GM19455 (cell line): ENCODE measurements around the gene EZH2.

Experiments
- ATAC-seq: cut with Tn5 transposase; IDR thresholded peaks from one replicate; pipeline ENCODE4 v1.9.1; 2021; ENCODE audit not compliant: unreplicated experiment

Gene EZH2

GRCh38 chr7:148809856-148810255 lies 74.2 kb downstream of the EZH2 start:
- no peak for ATAC-seq

GRCh38 chr7:148807436-148807835 lies 76.7 kb downstream of the EZH2 start:
- no peak for ATAC-seq

- ATAC-seq = no peak
These were observed 77.9 kb downstream of the EZH2 start for GRCh38 chr7:148806187-148806586.

GRCh38 chr7:148804343-148805235 lies 79.5 kb downstream of the EZH2 start:
- ATAC-seq = no peak

DNA sequence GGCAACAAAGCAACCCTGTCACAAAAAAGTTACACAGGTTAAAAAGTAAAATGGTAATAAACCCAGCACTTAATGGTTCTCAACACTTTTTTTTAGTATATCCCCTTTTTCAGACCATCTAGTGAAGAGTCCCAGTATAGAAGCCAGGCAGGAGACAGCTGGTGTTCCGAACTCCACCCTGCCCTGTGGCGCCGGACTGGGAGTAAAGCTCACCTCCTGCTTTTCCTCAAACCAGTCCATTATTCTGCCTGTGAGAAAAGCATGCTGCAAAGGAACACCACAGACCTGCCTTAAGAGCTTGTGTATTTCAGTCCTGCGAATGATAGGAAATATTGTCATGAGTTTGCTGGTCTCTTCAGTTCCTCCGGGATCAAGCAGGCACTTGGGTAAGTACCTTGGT lies 81.0 kb downstream of the EZH2 start:
- ATAC-seq = no peak

GRCh38 chr7:148802101-148802493 lies 82.0 kb downstream of the EZH2 start:
- no peak for ATAC-seq

- ATAC-seq = no peak
These were observed 83.4 kb downstream of the EZH2 start for GRCh38 chr7:148800677-148801076.

- ATAC-seq = no peak
These were observed 84.1 kb downstream of the EZH2 start for GRCh38 chr7:148799893-148800555.

DNA sequence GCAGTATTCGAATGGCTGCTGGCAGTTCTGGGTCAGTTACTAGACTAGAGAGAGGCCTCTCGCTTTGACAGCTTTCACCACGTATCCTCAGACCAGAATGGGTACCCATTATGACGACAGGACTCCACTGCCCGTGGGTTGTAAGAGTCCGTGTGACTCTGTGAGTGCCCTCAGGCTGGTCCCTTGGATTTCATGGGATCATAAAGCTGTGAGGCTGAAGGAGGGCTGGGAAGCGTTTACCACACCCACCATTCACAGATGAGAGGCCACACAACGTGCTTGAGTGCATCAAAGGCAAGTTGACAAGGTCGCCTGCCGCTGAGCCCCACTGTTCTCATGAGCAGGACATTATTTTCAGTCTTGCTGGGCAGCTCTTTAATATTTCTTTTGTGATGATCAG lies 87.2 kb downstream of the EZH2 start:
- no peak for ATAC-seq

- no peak for ATAC-seq
These were observed 89.6 kb downstream of the EZH2 start for GRCh38 chr7:148794476-148794875.

DNA sequence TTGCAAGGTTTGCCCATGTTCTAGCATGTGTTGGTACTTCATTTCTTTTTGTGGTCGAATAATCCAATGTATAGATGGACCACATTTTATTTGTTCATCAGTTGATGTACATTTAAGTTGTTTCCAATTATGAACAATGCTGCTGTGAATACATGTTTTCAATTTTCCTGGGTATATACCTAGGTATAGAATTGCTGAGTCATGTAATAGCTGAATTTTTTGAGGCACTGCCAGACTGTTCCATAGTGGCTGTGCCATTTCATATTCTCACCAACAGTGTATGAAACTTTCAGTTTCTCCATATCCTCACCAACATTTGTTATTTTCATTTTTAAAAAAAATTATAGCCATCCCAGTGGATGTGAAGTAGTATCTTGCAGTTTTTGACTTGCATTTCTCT lies 90.5 kb downstream of the EZH2 start:
- no peak for ATAC-seq

- ATAC-seq = no peak
These were observed 92.5 kb downstream of the EZH2 start for GRCh38 chr7:148791546-148791945.

DNA sequence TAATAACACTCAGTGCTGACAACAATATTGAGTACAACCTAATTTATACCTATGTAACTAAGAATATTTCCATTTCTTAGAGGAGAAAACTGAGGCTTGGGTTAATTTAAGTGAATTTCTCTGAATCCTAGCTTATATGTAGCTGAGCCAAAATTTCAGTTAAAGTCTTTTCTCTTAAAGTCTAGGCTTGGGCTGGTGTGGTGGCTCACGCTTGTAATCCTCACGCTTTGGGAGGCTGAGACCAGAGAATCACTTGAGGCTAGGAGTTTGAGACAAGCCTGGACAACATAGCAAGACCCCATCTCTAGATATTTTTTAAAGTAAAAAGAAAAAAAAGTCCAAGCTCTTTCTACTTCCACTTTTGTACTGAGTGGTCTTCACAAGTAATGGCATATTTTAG lies 93.2 kb downstream of the EZH2 start:
- no peak for ATAC-seq

GRCh38 chr7:148790131-148790726 lies 93.9 kb downstream of the EZH2 start:
- no peak for ATAC-seq

GRCh38 chr7:148789220-148789619 lies 94.9 kb downstream of the EZH2 start:
- no peak for ATAC-seq

DNA sequence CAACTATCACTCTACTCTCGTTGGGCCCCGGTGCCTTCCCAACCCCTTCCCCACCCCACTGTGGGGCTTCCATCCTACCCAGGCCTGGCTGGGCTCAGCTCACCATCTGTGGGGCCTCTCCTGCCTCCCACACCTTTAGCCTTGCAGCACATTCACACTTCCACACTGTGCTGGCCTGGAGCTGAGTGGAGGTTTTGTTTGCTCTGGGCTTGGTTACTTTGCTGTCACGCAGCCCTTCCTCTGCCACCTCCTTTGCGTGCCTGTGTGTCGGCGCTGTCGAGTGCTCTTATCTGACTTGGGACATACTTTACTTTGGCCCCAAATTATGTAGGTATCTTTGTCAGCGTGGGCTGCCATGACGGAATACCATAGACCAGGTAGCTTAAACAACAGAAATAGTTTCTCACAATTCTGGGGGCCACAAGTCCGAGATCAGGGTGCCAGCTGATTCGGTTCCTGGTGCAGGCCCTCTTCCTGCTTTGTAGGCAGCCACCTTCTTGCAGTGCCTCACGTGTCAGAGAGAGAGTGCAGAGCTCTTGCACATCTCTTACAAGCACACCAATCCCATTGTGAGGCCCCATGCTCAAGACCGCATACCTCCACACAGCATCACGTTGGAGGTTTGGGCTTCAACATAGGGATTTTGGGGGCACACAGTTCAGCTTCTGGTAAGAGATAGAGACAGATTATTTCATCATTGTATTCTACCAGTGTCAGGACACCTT lies 96.4 kb downstream of the EZH2 start:
- ATAC-seq = no peak

DNA sequence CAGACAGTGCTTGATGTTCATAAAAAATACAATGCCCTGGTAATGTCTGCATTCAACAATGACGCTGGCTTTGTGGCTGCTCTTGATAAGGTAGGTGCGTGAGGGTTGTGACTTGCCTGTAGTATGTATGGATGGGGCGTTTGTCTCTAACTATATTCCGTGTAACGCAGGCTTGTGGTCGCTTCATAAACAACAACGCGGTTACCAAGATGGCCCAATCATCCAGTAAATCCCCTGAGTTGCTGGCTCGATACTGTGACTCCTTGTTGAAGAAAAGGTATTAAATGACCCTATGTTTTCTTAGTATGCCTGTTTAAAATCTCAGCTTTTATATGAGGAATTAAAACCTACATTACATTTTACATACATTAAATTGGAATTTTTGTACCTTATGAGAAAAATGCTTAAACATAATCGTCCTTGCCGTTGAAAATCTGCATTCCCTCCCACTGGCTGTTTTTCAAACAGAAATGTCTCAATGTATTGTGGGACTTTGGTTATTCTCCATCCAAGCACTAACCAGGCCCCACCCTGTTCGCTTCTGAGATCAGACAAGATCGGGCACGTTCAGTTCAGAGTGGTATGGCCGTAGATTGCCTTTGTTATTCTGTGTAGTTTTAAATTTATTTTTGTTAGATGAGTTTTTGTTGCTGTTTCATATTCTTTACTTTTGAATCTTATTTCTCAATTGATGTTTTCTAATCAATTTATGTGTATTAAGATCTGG lies 100.1 kb downstream of the EZH2 start:
- no peak for ATAC-seq

- ATAC-seq = no peak
These were observed 101.2 kb downstream of the EZH2 start for GRCh38 chr7:148782757-148783456.

GRCh38 chr7:148774471-148774870 lies 109.6 kb downstream of the EZH2 start:
- no peak for ATAC-seq

DNA sequence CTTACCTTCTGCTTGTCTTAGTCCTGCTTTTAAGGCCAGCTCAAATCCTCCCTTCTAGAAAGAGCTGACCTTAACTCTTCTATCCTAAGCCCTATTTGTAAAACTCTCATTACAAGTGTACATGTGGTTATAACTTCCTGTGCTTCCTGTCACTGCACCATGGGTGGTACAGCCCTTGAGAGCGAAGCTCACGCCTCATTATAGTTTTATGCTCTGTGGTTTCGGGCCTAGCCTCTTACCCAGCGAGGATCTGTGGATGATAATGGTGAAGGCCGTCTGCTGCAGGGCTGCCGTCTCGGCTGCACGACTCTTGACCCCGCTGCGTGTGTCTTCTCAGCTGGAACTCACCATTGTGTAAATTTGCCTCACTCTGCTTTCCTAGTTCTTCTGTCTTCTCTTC lies 110.8 kb downstream of the EZH2 start:
- ATAC-seq = peak; percentile 81
